GM23338 (cell line): ENCODE results near the gene CRB2. TPM values are rescaled to one million over a fixed set of nuclear protein-coding genes. Genes with fewer than 3 reads are reported as not detected.
A peak's percentile ranks its signal among the peaks of the same experiment; 100 is the strongest.

Experiments used
- ATAC-seq: fragments of 200-7000 bp; cut with Tn5 transposase; 3 replicates; pipeline ENCODE4 v1.9.1; 2020
- DNase-seq: peaks from one replicate; pipeline ENCODE4 v3.0.0-alpha.2; 2015; ENCODE audit warnings: low spot score
- H2AFZ ChIP-seq: fragments of 200-600 bp; sonication (generic); 2 replicates; pipeline ENCODE4 v1.8.0; 2016; ENCODE audit warnings: antibody characterized with exemption, mild to moderate bottlenecking, moderate library complexity
- H3F3A ChIP-seq: fragments of 200-600 bp; sonication (generic); replicated peaks from 2 replicates; pipeline ENCODE4 v1.8.0; 2017; ENCODE audit warnings: antibody characterized with exemption, mixed run types, low read depth
- H3K27ac ChIP-seq: fragments of 200-600 bp; sonication (generic); 2 replicates; pipeline ENCODE4 v1.6.1; 2016; ENCODE audit warnings: low read depth
- H3K27me3 ChIP-seq: fragments of 200-600 bp; sonication (generic); 2 replicates; pipeline ENCODE4 v1.8.0; 2016; ENCODE audit warnings: mild to moderate bottlenecking, mixed run types, moderate library complexity; ENCODE audit not compliant: insufficient read depth
- H3K36me3 ChIP-seq: fragments of 200-600 bp; sonication (generic); 2 replicates; pipeline ENCODE4 v1.8.0; 2016; ENCODE audit warnings: mild to moderate bottlenecking; ENCODE audit not compliant: insufficient read depth
- H3K4me1 ChIP-seq: fragments of 200-600 bp; sonication (generic); 2 replicates; pipeline ENCODE4 v1.8.0; 2016; ENCODE audit warnings: mild to moderate bottlenecking, moderate library complexity; ENCODE audit not compliant: insufficient read depth
- H3K4me2 ChIP-seq: fragments of 200-600 bp; sonication (generic); 2 replicates; pipeline ENCODE4 v1.7.1; 2017; ENCODE audit warnings: mixed run types
- H3K4me3 ChIP-seq: fragments of 200-600 bp; sonication (generic); 2 replicates; pipeline ENCODE4 v1.6.1; 2016; ENCODE audit warnings: mixed run types
- H3K79me2 ChIP-seq: fragments of 200-600 bp; sonication (generic); replicated peaks from 2 replicates; pipeline ENCODE4 v1.8.0; 2017; ENCODE audit warnings: mild to moderate bottlenecking; ENCODE audit not compliant: insufficient read depth
- H3K9me2 ChIP-seq: fragments of 200-600 bp; sonication (generic); 2 replicates; pipeline ENCODE4 v1.8.0; 2017; ENCODE audit not compliant: insufficient read depth
- H4K20me1 ChIP-seq: fragments of 200-600 bp; sonication (generic); replicated peaks from 2 replicates; pipeline ENCODE4 v1.8.0; 2017; ENCODE audit warnings: mild to moderate bottlenecking; ENCODE audit not compliant: insufficient read depth
- H3K27ac Mint-ChIP-seq: 2 replicates; pipeline ENCODE4 v1.8.0; 2020; ENCODE audit warnings: inconsistent platforms, mild to moderate bottlenecking, moderate library complexity, mixed read lengths
- H3K27me3 Mint-ChIP-seq: 3 replicates; pipeline ENCODE4 v1.8.0; 2022; ENCODE audit warnings: low read depth, mild to moderate bottlenecking, moderate library complexity, mixed read lengths, inconsistent platforms; ENCODE audit not compliant: insufficient read depth, poor library complexity
- H3K36me3 Mint-ChIP-seq: 3 replicates; pipeline ENCODE4 v1.8.0; 2021; ENCODE audit warnings: low read depth, mild to moderate bottlenecking, inconsistent platforms, moderate library complexity, mixed read lengths
- H3K4me1 Mint-ChIP-seq: 3 replicates; pipeline ENCODE4 v1.8.0; 2020; ENCODE audit warnings: mild to moderate bottlenecking, inconsistent platforms, mixed read lengths
- H3K4me3 Mint-ChIP-seq: 3 replicates; pipeline ENCODE4 v1.8.0; 2021; ENCODE audit warnings: moderate library complexity, mild to moderate bottlenecking, inconsistent platforms, mixed read lengths
- H3K9me3 Mint-ChIP-seq: 3 replicates; pipeline ENCODE4 v1.8.0; 2020; ENCODE audit warnings: moderate library complexity, mild to moderate bottlenecking, inconsistent platforms, mixed read lengths
- CREB1 ChIP-seq: fragments of 250-450 bp; sonication (Bioruptor Pico); IDR thresholded peaks from 2 replicates; pipeline ENCODE4 v1.5.0; 2020; ENCODE audit warnings: low read depth, mild to moderate bottlenecking, moderate library complexity
- CTCF ChIP-seq, 2 experiments: fragments of 200-600 bp in 1 of 2; sonication (generic) in 1 of 2; conservative IDR thresholded peaks; 2 replicates each; pipeline versions ENCODE4 v1.5.1 to v1.6.1; 2016 to 2017; ENCODE audit warnings: antibody characterized with exemption in 2 of 2, low read depth in 2 of 2, mild to moderate bottlenecking in 2 of 2, moderate library complexity in 1 of 2
- EZH2 ChIP-seq: fragments of 200-600 bp; sonication (generic); IDR thresholded peaks from one replicate; pipeline ENCODE4 v1.8.0; 2017; ENCODE audit warnings: antibody characterized with exemption, mild to moderate bottlenecking, low read depth; ENCODE audit not compliant: unreplicated experiment
- JUNB ChIP-seq: IDR thresholded peaks from one replicate; pipeline ENCODE4 v1.6.1; 2016; ENCODE audit warnings: antibody characterized with exemption; ENCODE audit not compliant: unreplicated experiment
- NANOG ChIP-seq: IDR thresholded peaks from 2 replicates; pipeline ENCODE4 v1.6.1; 2016; ENCODE audit warnings: antibody characterized with exemption, borderline replicate concordance
- POLR2AphosphoS5 ChIP-seq: IDR thresholded peaks from 2 replicates; pipeline ENCODE4 v1.6.1; 2016; ENCODE audit warnings: antibody characterized with exemption, low read depth
- REST ChIP-seq: IDR thresholded peaks from one replicate; pipeline ENCODE4 v1.6.1; 2018; ENCODE audit warnings: antibody characterized with exemption; ENCODE audit not compliant: unreplicated experiment
- STAT1 ChIP-seq: IDR thresholded peaks from one replicate; pipeline ENCODE4 v1.6.1; 2016; ENCODE audit warnings: antibody characterized with exemption; ENCODE audit not compliant: unreplicated experiment
- ZNF114 ChIP-seq: fragments of 250-450 bp; sonication (Bioruptor Pico); IDR thresholded peaks from 2 replicates; pipeline ENCODE4 v1.5.0; 2020; ENCODE audit warnings: mild to moderate bottlenecking, moderate library complexity
- ZNF331 ChIP-seq: fragments of 250-450 bp; sonication (Bioruptor Pico); IDR thresholded peaks from 2 replicates; pipeline ENCODE4 v1.5.0; 2020; ENCODE audit warnings: low read depth, mild to moderate bottlenecking, moderate library complexity
- polyA plus RNA-seq: library from polyadenylated mRNA; unstranded; fragments of >200 nt; fragmentation: Nextera tagmentation; extraction: Ambion mirVana; gene quantifications from 2 replicates; pipeline ENCODE4 v1.2.1, GENCODE V29; 2016
- total RNA-seq: library from RNA; depleted of rRNA; stranded (reverse); fragments of >200 nt; shearing (Covaris generic); gene quantifications from 2 replicates; pipeline ENCODE4 v1.2.3, GENCODE V29; 2014
- TF ChIP-seq, protein P1 (sequence below): fragments of 250-450 bp; sonication (Bioruptor Pico); IDR thresholded peaks from 2 replicates; pipeline ENCODE4 v1.5.0; 2020; ENCODE audit warnings: mild to moderate bottlenecking, moderate library complexity

The CRB2 gene
- total and polyA plus RNA-seq, 2 experiments from 2014 or later: 0.34 to 10.2 TPM

DNA sequence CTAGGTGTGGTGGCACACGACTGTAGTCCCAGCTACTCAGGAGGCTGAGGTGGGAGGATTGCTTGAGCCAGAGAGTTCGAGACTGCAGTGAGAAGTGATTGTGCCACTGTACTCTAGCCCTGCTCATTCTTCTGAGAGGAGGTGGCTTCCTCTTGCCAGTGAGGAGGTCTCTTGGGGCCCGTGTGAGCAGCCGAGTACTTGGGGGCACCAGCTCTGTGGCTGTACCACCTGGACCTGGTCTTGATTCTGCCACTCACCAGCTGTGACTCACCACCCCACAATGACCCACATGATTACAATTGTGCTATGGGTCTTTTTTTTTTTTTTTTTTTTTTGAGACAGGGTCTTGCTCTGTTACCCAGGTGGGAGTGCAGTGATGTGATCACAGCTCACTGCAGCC, 18.0 kb upstream of the CRB2 start (continued):
- TF ChIP-seq REST (no peak), JUNB (no peak), ZNF114 (CRISPR knock-in tag) (no peak), NANOG (no peak), STAT1 (no peak), ZNF331 (CRISPR knock-in tag) (no peak), CREB1 (CRISPR knock-in tag) (no peak), POLR2AphosphoS5 (no peak)

DNA sequence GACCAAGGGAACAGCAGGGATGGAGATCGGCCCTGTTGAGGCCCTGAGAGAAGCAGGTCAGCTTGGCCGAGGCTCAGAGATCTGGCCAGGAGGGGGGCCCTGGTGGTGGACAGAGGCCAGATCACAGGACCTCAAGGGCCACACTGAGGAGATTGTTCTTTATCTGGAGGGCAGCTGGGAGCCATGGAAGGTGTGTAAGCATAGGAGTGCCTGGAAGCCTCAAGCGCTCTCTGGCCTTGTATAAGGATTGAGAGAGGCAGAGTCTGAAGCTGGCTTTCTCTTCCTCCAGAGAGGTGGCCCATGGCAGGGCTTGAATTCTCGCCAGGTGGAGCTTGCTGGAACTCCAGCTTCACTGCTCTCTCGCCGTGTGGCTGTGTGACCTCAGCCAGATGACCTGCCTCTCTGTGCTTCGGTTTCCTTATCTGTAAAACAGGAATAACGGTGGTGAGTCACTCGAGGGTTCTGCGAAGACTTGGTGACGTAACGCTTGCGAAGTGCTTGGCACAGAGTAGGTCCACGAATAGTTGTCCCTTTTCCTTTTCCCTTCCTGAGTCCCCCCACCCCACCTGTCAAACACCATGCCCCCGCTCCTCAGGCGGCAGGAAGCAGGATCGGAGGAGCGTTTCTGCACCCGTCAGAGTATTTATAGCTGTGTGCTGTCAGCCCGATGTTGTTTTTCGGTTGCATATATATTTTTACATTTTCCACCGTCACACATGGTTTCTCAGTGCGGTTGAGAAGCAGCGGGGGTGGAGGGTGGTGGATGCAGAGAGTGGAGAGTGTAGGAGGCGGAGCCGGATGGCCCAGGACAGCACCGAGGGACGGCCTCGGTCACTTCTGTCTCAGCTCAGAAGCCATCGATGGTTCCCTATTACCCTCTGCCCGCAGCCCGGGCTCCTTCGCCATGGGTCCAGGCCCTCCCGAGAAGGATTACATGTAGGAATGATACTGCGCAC, 17.0 kb upstream of the CRB2 start:
- Histone ChIP-seq H3K36me3 (no peaks in the 10 kb centered on the region), H3K27ac (no peak overlapping the region), H4K20me1 (no peaks in the 10 kb centered on the region), H3K79me2 (no peaks in the 10 kb centered on the region), H3K9me2 (no peaks in the 10 kb centered on the region), H2AFZ (peak overlapping the region; percentile 96), H3K4me1 (peaks cover 18% of the 10 kb centered on the region; the same call in 1 of the 2 replicates), H3F3A (no peaks in the 10 kb centered on the region), H3K4me2 (no peak overlapping the region; the same call in 1 of the 2 replicates), H3K27me3 (no peaks in the 10 kb centered on the region), H3K4me3 (no peak overlapping the region)
- Mint-ChIP-seq H3K4me1 (peaks cover 33% of the 10 kb centered on the region), H3K4me3 (no peak overlapping the region), H3K27ac (0 out of 2 replicates have a peak overlapping the region, but pooled peaks have one; percentile 66), H3K36me3 (no peaks in the 10 kb centered on the region), H3K27me3 (peaks cover 8% of the 10 kb centered on the region), H3K9me3 (no peaks in the 10 kb centered on the region)
- ATAC-seq (peak; percentile 38), DNase-seq (no peak)
- TF ChIP-seq EZH2 (no peak), CTCF (conservative IDR thresholded peaks at IDR 0.05; ENCODE audit: low read depth in 2 of 2) (no peak), JUNB (no peak), ZNF331 (CRISPR knock-in tag) (no peak), STAT1 (no peak), CREB1 (CRISPR knock-in tag) (no peak), NANOG (no peak)
- TF ChIP-seq, protein P1, sequence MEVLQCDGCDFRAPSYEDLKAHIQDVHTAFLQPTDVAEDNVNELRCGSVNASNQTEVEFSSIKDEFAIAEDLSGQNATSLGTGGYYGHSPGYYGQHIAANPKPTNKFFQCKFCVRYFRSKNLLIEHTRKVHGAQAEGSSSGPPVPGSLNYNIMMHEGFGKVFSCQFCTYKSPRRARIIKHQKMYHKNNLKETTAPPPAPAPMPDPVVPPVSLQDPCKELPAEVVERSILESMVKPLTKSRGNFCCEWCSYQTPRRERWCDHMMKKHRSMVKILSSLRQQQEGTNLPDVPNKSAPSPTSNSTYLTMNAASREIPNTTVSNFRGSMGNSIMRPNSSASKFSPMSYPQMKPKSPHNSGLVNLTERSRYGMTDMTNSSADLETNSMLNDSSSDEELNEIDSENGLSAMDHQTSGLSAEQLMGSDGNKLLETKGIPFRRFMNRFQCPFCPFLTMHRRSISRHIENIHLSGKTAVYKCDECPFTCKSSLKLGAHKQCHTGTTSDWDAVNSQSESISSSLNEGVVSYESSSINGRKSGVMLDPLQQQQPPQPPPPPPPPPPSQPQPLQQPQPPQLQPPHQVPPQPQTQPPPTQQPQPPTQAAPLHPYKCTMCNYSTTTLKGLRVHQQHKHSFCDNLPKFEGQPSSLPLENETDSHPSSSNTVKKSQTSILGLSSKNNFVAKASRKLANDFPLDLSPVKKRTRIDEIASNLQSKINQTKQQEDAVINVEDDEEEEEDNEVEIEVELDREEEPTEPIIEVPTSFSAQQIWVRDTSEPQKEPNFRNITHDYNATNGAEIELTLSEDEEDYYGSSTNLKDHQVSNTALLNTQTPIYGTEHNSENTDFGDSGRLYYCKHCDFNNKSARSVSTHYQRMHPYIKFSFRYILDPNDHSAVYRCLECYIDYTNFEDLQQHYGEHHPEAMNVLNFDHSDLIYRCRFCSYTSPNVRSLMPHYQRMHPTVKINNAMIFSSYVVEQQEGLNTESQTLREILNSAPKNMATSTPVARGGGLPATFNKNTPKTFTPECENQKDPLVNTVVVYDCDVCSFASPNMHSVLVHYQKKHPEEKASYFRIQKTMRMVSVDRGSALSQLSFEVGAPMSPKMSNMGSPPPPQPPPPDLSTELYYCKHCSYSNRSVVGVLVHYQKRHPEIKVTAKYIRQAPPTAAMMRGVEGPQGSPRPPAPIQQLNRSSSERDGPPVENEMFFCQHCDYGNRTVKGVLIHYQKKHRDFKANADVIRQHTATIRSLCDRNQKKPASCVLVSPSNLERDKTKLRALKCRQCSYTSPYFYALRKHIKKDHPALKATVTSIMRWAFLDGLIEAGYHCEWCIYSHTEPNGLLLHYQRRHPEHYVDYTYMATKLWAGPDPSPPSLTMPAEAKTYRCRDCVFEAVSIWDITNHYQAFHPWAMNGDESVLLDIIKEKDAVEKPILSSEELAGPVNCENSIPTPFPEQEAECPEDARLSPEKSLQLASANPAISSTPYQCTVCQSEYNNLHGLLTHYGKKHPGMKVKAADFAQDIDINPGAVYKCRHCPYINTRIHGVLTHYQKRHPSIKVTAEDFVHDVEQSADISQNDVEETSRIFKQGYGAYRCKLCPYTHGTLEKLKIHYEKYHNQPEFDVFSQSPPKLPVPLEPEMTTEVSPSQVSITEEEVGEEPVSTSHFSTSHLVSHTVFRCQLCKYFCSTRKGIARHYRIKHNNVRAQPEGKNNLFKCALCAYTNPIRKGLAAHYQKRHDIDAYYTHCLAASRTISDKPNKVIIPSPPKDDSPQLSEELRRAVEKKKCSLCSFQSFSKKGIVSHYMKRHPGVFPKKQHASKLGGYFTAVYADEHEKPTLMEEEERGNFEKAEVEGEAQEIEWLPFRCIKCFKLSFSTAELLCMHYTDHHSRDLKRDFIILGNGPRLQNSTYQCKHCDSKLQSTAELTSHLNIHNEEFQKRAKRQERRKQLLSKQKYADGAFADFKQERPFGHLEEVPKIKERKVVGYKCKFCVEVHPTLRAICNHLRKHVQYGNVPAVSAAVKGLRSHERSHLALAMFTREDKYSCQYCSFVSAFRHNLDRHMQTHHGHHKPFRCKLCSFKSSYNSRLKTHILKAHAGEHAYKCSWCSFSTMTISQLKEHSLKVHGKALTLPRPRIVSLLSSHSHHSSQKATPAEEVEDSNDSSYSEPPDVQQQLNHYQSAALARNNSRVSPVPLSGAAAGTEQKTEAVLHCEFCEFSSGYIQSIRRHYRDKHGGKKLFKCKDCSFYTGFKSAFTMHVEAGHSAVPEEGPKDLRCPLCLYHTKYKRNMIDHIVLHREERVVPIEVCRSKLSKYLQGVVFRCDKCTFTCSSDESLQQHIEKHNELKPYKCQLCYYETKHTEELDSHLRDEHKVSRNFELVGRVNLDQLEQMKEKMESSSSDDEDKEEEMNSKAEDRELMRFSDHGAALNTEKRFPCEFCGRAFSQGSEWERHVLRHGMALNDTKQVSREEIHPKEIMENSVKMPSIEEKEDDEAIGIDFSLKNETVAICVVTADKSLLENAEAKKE (CRISPR knock-in tag): no peak
